Neural cell (in vitro differentiated cells): ENCODE results near the gene MSI2.

Source experiments
- EZH2 ChIP-seq: fragments of 200-600, 300-800 bp; shearing (Covaris generic), sonication (generic); IDR thresholded peaks from 2 replicates; pipeline ENCODE4 v1.6.1; 2014; ENCODE audit warnings: antibody characterized with exemption, low read length, borderline replicate concordance, mild to moderate bottlenecking; ENCODE audit not compliant: insufficient read depth, poor library complexity, severe bottlenecking
- RAD21 ChIP-seq: fragments of 450-650 bp; conservative IDR thresholded peaks from 2 replicates; pipeline ENCODE4 v1.6.1; 2014; ENCODE audit warnings: antibody characterized with exemption, mild to moderate bottlenecking, moderate library complexity
- SMC3 ChIP-seq: fragments of 450-650 bp; conservative IDR thresholded peaks from 2 replicates; pipeline ENCODE4 v1.6.1; 2014; ENCODE audit warnings: antibody characterized with exemption, mild to moderate bottlenecking, moderate library complexity; ENCODE audit not compliant: poor library complexity
- TF ChIP-seq, protein P1 (sequence below): fragments of 450-650 bp; IDR thresholded peaks from 2 replicates; pipeline ENCODE4 v1.5.1; 2014; ENCODE audit warnings: antibody characterized with exemption, mild to moderate bottlenecking, moderate library complexity; ENCODE audit not compliant: poor library complexity, severe bottlenecking
- TF ChIP-seq, protein P2 (sequence below): IDR thresholded peaks from 2 replicates; pipeline ENCODE4 v1.6.1; 2012; ENCODE audit warnings: borderline replicate concordance

DNA sequence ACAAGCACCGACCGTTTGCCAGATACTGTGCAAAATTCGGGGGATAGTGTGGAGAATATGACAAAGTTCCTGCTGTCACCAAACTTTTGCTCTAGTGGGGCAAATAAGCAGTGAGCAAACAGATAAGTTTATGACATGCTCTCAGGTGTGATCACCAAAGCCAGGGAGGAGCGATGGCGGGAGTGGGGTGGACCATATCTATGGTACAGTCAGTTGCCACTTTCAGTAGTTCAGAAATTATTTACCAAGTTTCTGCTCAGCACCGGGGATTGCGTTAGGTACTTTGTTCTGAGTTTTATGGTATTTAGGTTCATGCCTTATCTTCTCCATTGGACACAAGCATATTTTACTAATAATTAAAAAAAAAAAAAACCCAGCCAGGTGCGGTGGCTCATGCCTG is 11.9 kb downstream of the MSI2 start:
- TF ChIP-seq, protein P1, sequence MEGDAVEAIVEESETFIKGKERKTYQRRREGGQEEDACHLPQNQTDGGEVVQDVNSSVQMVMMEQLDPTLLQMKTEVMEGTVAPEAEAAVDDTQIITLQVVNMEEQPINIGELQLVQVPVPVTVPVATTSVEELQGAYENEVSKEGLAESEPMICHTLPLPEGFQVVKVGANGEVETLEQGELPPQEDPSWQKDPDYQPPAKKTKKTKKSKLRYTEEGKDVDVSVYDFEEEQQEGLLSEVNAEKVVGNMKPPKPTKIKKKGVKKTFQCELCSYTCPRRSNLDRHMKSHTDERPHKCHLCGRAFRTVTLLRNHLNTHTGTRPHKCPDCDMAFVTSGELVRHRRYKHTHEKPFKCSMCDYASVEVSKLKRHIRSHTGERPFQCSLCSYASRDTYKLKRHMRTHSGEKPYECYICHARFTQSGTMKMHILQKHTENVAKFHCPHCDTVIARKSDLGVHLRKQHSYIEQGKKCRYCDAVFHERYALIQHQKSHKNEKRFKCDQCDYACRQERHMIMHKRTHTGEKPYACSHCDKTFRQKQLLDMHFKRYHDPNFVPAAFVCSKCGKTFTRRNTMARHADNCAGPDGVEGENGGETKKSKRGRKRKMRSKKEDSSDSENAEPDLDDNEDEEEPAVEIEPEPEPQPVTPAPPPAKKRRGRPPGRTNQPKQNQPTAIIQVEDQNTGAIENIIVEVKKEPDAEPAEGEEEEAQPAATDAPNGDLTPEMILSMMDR: no peak
- TF ChIP-seq, protein P2, sequence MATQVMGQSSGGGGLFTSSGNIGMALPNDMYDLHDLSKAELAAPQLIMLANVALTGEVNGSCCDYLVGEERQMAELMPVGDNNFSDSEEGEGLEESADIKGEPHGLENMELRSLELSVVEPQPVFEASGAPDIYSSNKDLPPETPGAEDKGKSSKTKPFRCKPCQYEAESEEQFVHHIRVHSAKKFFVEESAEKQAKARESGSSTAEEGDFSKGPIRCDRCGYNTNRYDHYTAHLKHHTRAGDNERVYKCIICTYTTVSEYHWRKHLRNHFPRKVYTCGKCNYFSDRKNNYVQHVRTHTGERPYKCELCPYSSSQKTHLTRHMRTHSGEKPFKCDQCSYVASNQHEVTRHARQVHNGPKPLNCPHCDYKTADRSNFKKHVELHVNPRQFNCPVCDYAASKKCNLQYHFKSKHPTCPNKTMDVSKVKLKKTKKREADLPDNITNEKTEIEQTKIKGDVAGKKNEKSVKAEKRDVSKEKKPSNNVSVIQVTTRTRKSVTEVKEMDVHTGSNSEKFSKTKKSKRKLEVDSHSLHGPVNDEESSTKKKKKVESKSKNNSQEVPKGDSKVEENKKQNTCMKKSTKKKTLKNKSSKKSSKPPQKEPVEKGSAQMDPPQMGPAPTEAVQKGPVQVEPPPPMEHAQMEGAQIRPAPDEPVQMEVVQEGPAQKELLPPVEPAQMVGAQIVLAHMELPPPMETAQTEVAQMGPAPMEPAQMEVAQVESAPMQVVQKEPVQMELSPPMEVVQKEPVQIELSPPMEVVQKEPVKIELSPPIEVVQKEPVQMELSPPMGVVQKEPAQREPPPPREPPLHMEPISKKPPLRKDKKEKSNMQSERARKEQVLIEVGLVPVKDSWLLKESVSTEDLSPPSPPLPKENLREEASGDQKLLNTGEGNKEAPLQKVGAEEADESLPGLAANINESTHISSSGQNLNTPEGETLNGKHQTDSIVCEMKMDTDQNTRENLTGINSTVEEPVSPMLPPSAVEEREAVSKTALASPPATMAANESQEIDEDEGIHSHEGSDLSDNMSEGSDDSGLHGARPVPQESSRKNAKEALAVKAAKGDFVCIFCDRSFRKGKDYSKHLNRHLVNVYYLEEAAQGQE: no peak
- TF ChIP-seq RAD21: no peak
- TF ChIP-seq EZH2: no peak
- no peak for TF ChIP-seq SMC3
